Activated CD4-positive, alpha-beta T cell treated with anti-CD3 and anti-CD28 coated beads, Interleukin-2, amount 50 U/mL, for 24 hours (primary cell): ENCODE results near the gene ERC1.

Source experiments
- DNase-seq, 2 donors: peaks; one replicate each; pipeline ENCODE4 v3.0.0-alpha.2; 2020; ENCODE audit warnings: low read depth in 1 of 2, low spot score in 1 of 2

Gene ERC1

DNA sequence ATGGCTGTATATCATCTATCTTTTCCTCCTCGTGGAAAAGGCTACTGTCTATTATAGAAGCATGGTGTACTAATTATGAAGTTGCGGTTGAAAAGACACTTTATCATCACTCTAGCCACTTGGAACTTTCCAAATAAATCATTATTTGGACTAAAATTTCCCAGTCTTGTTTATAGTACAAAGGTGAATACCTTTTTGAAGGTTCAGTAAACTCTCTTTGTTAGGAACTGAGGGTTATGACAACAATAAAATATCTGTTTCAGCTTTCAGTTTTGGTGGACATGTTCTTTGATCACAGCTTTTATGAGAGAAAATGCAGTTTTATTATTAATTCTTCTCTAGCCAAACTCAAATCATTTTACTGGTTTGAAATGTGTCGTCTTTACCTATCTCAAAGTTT is 386.7 kb downstream of the ERC1 start:
- no peak for DNase-seq

DNA sequence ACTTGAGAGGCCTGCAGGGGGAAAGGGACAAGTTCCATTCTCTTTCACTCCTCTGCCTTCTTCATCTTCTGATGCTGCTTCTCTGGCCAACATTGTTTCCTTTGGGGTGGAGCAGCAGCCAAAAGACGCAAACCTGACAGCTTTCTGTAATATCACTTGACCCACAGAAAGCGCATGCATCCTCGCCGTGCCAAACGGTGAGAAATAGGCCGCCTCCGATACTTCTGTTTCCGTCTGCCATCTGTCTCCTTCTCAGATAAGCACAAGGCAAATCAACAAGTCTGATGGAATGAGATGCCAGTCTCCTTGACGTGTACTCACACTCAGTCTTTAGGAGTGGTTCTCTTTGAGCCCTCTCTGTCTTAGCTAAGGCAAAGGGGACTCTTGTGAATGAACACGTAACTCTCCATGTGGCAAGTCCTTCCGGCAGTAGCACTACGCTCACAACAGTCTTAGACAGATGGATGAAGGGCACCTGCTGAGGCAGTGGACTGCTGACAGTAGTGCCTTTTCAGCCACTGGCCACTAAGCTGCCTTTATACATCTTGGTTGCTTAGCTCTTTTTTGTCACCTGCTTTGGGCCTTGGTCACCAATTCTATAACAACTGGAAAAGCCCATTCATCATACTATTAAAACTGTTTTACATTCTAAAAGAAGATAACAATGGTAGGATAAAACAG is 389.3 kb downstream of the ERC1 start:
- DNase-seq: no peak

DNA sequence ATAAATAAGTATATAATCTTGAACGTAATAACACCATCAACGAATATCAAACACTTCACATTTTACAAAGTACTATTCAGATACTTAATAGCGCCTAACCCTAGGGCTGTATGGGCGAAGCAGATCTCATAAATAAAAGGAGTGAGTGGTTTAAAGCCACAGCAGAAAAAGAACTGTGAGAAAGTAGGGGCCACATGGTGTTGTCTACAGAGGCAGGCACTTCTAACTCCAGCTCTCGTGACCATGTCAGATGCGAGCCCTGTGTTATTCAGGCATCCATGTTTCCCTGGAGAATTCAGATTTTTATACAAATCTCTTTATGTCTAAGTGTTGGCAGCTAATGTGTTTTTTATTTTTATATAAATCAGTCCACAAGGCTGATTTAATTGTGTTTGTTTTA is 391.1 kb downstream of the ERC1 start:
- no peak for DNase-seq

DNA sequence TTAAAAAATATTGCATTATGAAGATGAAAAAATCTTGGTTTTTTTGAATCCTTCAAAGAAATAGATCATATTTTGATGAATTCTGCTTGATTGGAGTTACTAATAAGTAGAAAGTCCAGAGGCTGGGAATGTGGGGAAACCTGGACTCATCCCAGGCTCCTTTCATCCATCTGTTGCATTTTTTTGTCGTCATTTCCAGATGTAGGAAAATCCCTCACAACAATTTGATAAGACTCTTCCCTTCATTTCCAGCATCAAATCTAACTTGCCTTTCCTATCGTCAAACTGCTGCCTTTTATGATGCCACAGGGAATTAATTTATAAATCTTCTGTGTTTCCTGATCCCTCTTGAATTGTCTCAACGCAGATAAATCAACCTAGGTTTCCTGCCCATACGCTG is 391.8 kb downstream of the ERC1 start:
- no peak for DNase-seq

DNA sequence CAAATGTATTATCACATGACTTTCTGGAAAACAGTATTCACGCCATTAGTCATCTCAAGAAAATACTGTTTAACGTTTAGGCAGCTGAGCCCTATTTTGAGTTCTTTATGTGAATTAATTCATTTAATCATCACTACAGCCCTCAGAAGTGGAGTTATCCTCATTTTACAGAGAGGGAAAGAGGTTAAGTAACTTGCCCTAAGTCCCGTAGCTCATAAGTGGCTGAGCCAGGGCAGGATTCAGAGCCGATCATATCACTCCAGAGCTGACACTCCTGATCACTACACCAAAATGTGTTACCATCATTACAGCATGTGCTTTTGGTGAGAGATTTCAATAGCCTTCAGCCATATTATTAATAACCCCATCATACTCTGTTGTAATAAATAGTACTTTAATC is 392.7 kb downstream of the ERC1 start:
- DNase-seq: no peak

DNA sequence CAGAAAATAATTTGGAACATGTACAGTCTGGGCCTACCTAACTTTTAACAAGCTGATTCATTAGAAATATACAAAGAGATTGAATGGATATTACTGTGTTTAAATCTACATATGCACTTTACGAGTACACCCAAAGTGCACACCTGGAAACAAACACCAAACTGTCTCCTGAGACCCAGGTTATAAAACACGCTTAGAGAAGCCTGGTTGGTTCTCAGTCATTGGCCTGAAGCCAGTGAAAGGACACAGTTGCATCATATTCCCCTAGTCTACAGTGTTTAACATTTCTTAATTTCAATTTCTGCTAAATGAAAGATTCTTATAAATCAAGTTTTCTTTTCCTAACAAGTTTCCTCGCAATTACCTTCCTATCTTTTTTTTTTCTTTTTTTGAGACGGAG is 393.9 kb downstream of the ERC1 start:
- DNase-seq: no peak

DNA sequence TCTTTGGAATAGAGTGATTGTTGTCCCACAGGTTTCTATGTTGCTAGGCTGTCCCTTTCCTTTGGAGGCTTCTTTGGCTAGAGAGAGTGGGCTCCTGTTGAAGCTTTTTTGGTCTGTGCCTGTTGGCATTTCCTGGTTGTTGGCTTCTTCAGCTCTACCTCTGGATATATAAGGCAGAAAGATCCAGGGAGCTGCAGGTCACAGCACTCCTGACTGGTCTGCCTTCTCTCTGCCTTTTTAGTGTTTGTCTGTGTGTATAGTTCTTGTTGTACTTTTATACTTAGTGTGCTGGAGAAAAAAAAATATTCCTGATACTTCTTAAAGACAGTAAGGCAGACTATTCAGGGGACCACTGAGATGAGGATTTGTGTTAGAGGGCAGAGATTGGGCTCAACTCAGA is 400.7 kb downstream of the ERC1 start:
- no peak for DNase-seq

DNA sequence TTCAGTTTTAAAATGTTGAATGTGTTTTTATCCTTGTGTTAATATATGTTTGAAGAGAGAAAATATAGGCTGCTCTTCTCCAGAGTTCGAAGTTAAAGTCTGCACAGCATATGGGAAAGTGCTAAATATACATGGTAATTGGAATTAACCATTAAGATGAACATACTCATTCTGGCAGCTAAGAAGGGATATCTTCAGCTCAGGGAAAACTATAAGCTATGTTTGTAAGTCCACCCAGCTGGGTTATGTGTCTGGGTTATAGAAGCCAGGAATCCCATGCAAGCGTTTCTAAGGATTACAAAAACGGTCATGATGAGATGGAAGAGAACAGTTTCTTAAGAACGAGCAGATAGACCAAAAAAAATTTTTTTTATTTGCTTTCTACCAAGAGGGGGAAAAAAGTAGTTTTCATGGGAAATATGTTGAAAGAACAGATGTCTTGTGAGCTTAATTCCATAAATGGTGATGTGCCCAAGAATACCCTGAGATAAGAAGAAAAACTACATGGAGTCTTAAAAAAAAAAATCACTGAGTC is 404.5 kb downstream of the ERC1 start:
- no peak for DNase-seq

DNA sequence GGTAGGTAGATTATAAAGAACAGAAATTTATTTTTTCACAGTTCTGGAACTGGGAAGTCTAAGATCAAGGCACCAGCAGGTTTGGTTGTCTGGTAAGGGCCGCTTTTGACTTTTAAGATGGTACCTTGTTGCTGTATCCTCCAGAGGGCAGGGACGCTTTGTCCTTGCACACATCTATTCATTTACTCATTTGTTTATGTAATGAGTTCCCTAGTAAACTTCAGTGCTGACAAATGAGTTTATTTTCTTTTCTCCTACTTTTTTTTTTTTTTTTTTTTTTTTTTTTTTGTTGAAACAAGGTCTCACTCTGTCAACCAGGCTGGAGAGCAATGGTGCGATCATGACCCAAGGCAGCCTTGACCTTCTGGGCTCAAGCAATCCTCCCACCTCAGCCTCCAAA is 407.6 kb downstream of the ERC1 start:
- DNase-seq: no peak

DNA sequence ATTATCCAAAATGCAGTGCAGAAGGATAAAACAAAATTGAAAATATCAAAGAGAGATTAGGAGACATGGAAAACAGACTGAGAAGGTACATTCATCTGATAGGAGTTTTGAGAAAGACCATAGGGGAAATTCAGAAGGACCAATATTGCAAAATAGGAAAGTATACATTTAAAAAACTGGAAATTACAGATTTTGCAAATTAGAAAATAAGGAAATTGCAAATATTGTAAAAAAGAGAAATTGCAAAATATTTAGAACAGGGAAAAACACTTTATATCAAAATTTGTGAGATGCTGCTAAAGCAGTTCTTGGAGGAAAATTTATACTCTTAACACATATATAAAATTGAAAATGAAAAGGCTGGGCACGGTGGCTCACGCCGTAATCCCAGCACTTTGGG is 410.9 kb downstream of the ERC1 start:
- DNase-seq: no peak

DNA sequence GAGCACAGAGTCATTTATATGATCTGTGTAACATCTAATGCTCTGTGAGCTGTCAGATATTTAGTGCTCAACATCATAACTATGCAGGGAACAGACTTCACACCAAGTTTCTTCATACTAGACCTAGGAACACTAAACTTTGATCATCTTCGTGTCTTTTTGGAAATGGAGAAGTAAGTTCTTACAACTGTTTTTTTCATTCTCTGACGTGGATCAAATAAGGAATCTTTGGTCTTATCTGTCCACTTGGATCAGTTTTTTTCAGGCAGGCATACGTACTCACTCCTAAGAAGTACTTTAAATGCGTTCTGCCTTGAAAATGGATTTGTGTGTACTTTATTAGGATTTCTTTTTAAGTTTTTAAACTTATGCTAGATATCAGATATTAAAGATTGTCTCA is 412.4 kb downstream of the ERC1 start:
- no peak for DNase-seq

DNA sequence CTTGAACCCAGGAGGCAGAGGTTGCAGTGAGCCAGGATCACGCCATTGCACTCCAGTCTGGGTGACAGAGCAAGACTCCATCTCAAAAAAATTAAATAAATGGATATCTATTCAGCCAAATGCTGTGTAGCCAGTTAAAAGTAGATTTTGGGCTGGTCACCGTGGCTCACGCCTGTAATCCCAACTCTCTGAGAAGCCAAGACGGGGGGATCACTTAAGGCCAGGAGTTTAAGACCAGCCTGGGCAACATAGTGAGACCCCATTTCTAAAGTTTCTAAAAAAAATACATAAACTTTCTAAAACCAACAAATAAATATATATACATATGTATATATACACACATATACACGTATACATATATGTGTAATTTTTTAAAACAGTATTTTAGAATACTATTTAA is 414.6 kb downstream of the ERC1 start:
- no peak for DNase-seq

DNA sequence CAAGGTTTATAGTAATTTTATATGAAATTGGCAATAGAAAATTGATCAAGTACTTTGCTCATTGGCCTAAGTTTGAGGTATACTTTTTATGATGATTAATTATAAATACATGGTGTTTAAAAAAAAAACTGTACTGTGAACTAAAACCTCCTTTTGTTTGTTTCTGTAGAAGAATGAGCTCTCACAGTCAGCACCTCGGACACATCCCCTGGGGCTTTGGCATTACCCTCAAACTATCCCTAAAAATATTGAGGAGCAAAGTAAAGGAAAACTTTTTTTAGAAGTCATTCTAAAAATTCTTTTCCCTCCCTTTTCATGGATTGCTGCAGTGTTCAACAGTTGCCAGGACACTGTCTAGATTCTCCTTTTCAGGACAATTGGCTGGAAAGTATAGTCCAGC is 419.8 kb downstream of the ERC1 start:
- no peak for DNase-seq

DNA sequence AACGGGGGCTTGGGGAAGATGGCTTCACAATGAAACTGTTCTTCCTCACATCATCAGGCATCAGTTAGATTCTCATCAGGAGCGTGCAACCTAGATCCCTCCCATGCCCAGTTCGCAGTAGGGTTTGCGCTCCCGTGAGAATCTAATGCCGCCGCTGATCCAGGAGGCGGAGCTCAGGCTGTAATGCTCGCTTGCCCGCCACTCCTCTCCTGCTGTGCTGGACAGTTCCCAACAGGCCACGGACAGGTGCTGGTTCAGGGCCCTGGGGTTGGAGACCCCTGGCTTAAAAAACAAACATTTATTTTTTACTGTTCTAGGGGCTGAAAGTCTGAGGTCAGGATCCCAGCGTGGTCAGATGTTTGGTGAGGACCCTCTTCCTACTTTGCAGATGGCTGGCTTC is 422.9 kb downstream of the ERC1 start:
- DNase-seq: no peak

DNA sequence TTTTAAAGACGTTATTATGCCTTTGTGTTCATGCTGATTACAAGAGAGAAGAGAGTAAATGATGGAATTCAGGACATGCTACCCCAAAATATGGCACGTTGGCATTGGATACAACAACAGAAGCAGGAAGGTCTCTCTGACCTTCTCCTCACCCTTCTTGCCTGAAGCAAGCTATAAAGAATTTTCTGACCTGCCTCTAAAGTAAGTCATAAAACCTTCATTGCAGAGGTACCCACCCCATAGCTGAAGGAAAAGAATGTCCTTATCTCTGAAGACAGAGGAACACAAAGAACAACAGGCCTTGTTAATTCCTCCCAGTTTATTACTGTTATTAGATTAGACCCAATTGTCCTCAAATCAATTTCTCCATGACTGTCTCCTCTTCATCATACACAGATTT is 427.1 kb downstream of the ERC1 start:
- DNase-seq: no peak

DNA sequence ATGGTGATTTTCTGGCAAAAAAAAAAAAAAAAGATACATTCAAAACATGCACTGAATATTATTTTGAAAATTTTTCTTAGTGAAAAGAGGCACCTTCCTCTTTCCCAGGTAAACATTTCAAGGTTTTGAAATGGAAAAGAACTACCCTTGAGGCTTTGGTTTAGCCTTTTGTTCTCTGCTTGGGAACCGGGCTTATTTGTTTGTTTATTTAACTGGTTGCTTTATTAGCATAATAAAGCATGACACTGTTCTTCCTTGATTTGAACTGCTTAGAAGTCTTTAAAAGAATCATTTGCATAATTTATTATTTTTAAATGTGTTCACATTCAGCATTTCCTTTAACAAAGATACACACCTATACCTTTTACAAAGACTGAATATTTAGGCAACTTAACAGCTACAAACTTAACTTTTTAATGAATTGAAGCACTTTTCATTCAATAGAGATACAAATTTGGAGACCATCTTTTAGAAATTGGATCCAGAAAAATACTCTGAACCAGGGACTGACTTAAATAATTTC is 428.9 kb downstream of the ERC1 start:
- DNase-seq: no peak

DNA sequence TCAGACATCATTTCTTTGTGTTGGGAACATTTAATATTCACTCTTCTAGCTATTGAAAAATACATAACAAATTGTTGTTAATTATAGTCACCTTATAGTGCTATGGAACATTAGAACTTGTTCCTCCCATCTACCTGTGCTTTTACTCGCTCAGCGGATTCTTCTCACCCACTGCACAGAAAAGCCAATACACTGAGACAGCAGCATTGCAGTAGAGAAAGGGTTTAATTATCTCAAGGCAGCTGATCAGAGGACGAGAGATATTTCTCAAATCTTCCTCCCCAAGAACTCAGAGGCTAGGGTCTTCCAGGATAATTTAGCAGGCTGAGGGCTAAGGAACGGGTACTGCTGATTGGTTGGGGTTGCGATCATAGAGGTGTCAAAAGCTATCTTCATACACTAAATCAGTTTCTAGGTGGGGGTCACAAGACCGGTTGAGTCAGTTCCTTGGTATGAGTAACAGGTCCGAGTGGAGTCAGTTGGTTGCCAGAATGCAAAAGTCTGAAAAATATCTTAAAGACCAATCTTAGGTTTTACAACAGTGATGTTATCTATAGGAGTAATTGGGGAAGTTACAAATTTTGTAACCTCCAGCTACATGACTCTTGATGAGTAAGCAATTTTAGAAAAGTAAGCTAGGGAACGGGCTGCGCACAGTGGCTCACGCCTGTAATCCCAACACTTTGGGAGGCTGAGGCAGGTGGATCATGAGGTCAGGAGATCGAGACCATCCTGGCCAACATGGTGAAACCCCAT is 430.2 kb downstream of the ERC1 start:
- DNase-seq: no peak

DNA sequence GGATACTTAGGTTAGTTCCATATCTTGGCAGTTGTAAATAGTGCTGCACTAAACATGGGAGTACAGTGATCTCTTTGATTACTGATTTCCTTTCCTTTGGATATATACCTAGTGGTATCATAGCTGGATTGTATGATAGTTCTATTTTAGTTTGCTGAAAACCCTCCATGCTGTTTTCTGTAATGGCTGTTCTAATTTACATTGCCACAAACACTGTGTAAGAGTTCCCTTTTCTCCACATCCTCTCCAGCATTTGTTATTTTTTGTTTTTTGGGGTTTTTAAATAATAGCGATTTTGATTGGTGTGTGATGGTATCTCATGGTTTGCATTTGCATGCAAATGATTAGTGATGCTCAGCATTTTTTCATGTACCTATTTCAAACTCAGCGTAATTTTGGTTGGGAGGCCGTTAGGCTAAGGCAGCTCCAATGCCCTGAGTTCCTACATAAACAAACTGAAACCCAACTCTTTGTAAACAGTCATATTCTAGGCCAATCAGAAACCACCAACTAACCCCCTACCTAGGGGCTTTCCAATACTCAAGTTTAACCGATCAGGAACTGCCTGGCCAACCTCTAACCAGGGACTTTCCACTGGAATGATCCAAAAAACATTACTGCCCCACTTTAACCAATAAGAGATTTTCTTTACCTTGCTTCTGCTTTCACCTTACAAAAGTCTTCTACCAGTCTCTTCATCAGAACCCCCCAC is 431.7 kb downstream of the ERC1 start:
- no peak for DNase-seq

DNA sequence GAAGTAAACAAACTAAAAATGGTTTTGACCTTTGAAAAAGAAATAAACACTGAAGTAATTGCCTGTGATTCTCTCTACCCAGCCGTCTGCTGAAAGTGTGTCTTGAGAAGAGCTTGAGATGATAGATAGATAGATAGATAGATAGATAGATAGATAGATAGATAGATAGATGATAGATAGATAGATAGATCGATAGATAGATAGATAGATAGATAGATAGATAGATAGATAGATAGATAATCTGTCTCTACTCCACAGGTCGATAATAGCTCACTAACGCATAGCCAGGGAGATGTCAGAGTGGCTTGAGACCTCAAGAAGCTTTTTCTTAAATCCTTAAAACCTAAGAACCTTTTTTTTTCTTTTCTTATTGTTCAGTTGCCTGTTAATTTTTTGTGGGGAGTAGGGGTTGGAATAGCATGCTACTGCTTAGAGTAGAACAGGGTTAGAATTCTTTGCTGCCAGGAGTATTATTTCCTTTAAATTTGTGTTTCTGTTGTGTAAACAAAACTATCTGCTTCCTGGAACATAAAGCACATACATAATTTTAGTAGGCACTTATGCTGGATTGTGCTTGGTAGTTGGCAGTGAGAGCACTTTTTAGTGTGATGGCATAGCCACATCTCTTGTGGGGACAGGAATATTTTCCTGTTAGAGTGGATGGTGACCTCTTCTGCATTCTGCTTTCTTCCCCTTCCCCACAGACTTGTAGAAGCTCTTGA is 433.8 kb downstream of the ERC1 start:
- no peak for DNase-seq

DNA sequence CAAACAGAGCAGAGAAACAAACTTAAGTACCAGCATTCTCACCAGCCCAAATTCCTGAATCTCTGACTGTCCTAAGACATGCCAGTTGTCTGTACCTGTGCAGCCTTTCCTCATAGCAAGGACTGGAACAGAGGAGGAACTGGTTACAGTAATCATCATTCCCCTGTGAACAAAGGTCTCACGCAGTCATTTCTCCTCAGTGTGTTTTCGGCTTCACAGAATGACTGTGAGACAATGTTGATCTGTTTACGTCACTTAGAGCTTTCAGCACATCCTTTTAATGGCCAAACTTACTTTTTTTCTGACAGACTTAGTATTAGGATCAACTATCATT is 434.3 kb downstream of the ERC1 start:
- no peak for DNase-seq

DNA sequence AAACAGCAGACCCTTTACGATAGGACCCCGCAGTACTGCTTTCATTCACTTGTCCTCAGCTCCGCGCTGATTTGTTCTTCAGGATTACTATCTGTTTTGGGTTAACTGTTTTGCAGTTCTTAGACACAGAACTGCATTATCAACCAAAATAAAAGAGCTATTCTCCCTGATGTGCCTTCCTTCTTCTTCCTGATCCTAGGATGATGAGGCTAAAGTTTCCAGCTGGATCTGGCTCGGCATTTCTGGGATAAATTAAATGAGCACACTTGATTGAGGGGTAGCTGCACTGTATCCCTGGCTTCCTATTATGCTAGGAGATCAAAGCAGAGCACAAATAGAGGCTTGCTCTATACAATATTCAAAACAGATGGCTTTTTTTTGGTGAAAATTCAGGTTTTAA is 437.6 kb downstream of the ERC1 start:
- no peak for DNase-seq
